GM18520 (cell line): ENCODE data around the gene DCLK3.
A peak's percentile ranks its signal among the peaks of the same experiment; 100 is the strongest.

Experiments used
- ATAC-seq: cut with Tn5 transposase; IDR thresholded peaks from one replicate; pipeline ENCODE4 v1.9.1; 2021; ENCODE audit not compliant: unreplicated experiment

The DCLK3 gene, protein sequence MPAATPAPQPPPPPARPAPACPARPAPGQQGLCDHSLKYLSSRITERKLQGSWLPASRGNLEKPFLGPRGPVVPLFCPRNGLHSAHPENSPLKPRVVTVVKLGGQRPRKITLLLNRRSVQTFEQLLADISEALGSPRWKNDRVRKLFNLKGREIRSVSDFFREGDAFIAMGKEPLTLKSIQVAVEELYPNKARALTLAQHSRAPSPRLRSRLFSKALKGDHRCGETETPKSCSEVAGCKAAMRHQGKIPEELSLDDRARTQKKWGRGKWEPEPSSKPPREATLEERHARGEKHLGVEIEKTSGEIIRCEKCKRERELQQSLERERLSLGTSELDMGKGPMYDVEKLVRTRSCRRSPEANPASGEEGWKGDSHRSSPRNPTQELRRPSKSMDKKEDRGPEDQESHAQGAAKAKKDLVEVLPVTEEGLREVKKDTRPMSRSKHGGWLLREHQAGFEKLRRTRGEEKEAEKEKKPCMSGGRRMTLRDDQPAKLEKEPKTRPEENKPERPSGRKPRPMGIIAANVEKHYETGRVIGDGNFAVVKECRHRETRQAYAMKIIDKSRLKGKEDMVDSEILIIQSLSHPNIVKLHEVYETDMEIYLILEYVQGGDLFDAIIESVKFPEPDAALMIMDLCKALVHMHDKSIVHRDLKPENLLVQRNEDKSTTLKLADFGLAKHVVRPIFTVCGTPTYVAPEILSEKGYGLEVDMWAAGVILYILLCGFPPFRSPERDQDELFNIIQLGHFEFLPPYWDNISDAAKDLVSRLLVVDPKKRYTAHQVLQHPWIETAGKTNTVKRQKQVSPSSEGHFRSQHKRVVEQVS

DNA sequence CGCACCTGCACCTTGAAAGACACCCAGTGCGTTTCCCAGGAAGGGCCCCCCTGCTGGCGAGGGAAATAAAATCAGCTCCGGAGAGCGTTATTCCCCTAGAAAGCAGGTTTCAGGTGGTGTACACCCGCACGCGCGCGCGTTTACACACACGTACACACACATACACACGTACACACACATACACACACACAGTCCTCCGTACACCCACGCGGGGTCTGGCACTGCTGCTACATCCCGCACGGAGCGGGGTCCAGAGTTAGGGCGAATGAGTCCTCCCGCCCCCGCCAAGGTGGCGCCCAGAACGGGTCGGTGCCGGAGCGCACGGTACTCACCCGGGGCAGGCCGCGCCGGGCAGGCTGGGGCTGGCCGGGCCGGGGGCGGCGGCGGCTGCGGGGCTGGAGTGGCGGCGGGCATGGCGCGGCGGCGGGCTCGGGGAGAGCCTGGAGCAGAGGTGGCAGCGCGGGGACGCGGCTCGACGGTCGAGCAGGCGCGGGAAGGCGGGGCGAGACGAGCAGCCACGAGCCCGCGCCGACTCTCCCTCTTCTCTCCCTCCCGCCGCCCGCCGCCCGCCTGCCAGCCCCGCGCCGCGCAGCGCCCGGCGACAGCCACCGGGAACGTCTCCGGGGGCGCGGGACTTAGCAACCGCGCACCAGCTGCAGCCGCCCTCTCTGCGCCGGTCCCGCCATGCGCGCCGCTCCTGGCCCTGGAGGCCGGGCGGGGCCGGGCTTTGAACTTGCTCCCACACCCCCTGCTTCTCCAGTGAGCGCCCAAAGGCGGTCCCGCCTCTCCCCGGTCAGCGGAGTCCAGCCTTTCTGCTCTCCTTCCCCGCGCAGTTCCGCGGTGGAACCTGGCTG lies at the start of gene DCLK3:
TSS of gene DCLK3 (minus strand) at position 704 of the 854 bp plus-strand sequence. CDS start at position 414, 290 bp downstream.
- ATAC-seq = no peak

DNA sequence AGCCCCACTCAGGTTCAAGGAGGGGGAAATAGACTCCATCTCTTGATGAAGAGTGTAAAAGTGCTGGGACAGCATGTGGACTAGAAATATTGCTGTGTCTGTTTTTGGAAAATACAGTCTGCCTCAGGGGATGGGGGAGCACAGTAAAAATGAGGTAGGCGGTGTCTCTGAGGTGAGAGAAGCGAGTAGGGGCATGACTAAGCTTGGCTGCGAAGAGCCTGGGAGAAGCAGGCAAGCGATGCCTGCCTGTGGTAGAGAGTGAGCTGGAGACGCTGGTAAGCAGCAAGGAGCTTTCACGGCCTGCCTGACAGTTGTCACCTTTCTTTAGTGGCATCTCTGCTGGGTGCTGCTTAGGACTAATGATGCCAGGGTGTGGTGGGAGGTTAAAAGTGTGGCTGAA lies 49.0 kb upstream of the DCLK3 start:
- no peak for ATAC-seq

DNA sequence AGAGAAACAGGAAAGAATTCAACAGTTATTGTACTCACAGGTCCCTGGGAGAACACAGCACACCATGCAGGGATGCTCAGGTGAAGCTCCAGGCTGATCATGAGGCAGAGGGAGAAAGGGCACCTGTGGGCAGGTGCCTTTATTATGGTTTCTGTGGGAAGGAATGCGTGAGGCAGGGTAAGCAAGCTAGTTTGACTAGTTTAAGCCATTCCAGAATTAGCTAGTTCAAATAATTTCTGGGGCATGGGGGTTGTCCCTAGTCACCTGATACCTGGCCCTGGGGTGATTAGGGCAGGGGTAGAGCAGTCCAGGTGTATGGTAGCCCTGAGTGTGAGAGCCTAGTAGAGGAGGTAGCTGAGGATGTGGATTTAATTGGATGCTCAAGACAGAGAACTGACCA lies 47.9 kb upstream of the DCLK3 start:
- ATAC-seq = no peak

DNA sequence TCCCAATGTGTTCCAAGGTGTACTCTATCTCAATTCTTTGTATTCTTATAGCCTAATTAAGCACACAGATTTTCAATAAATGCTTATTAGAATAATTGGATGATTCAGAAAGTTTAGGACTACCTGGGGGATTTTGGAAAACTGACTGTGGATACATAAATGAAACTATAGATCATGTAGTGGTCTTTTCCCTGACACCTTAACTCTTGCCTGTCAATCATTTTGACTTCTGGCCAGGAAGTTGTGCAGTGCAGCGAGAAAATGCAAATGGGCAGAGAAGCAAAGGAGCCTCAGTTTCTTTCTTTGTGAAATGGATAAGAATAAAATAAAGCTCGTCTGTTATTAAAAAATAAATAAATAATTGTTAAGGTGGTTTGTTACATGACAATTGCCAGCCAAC lies 47.4 kb upstream of the DCLK3 start:
- ATAC-seq = no peak

DNA sequence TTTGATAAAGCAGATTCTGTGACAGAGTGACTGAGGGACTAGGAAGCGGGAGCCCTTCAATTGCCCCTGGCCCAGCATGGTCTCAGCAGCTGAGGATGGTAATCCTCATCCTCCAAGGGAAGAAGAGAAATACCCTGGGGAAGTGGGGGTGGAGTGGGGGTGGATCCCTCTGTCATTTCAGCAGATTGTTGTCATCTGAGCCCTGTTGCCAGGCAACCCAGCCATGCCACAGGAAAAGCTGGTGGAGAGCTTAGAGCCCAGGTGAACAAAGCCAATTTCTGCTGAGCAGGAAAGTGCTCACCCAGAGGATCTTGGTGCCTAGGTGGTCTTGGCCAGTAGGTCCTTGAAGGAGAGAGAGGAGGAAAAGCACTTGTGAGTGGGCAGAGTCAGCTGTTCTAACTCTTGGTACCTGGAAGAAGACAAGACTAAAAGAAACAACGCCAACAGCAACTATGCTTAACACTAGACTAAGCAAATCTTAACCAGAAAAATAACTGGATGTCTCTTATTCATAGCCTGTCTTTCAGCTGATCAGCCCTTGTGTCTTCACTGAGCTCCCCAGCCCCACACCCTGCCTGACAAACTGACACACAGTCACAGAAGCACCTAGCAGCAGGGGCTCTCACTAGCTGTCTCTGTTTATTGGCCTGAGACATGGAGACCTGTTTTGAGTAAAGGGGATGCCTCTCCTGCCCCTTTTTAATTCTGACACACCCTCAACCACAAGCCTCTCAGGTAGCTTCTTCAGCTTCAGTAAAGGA lies 40.1 kb upstream of the DCLK3 start:
- ATAC-seq = no peak

DNA sequence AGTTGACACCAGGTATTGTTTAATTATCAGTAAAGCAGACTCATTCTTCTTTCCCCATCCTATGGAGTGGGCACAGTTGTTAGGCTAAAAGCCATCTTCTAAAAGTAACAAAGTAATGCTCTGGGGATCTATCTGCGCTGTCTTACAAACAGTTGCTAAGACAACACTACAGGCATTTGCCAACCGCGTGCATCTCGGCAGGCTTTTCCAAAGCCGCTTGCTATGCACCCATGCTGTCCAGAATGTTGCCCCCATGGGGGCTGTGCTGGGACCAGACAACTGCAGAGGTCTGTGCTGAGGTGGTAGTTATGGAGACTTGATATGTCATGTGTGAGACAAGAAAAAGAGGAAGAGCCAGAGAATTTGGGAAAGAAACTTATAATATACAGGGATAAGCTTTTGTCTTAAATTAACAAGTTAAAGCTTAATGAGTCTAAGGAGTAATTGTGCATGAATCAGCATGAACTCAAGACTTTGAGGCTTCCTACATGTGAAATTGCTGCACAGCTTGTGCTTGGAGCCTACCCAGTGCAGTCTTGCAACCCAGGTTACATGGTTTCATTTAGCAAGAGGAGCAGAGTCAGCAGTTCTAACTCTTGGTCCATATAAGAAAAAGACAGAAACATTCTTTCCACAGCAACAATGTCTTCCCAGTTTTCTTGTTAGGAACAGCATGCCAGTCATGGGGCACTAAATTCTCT lies 38.9 kb upstream of the DCLK3 start:
- no peak for ATAC-seq

DNA sequence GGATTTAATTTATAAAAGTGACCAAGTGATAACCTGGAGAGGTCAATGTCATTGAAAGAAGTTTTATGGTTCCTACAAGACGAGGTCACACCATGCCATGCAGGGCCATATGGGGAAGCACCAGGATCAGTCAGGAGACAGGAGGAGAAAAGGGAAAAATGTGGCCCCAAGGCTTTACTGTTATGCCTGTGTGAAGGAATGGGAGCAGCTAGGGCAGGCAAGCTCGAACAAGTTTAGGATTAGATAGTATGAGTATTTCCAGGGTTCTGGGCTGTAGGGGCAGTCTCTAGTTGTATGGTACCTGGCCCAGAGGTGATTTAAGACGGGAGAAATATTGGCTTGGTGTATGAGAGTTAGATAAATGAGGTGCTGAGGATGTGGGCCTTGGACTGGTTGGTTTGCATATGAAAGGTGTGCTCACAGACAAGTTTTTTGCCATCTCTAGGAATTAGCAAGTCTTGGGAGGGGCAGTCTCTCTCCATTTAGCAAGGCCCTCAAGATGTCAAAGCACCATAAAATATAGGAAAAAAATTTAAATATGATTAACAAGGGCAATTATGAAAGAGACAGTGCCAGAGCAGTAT lies 36.3 kb upstream of the DCLK3 start:
- ATAC-seq = no peak

DNA sequence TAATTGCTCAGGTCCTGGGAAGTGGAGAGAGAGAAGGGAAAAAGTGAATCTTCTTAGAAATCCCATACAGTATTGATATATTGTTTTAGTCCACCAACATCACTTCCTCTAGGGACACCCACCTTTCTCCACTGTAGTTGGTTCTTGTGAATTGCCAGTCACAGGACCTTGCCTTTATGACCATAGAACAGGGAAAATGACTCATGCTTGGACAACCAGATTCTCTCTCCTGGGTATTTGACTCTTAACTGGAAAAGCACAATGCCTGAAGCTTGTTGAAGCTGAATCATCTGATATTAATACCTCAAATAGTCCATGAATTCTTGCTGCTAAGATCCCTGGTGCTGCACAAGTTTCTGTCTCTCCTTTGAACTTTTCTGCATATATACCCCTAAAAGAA lies 32.5 kb upstream of the DCLK3 start:
- no peak for ATAC-seq

DNA sequence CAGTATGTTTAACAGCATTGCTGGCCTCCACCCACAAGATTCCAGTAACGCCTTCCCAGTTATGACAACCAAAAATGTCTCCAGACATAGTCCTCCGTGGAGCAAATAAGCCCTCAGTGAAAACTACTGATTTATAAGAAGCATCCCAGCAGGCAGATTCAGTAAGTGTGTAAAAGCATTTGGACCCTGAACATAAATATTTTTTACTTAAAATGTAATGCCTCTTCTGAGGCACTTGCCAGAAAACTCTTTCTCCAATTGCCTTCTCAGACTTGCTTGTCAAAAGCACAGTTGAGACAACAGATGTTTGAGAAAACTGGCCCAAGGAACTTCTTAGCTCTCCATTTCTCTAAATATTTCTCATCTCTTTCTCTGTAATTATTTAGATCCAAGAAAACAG lies 31.8 kb upstream of the DCLK3 start:
- no peak for ATAC-seq

DNA sequence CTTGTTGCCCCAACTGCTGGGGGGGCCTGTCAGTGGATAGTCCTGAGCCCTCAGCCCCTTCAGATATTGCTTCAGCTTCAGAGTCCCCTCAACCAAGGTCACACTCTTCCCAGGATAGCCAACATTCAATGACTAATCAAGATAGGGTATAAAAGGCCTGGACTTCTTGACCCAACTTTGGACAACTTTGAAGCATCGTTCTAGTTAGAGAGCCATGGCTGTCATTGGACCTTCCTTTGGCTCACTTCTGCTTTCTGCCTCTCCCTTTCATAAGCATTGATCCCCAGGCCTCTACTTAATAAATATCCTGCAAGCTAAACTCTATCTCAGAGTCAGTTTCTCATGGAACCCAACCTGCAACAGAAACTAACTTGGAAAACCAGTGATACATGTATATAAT lies 31.3 kb upstream of the DCLK3 start:
- ATAC-seq = no peak

DNA sequence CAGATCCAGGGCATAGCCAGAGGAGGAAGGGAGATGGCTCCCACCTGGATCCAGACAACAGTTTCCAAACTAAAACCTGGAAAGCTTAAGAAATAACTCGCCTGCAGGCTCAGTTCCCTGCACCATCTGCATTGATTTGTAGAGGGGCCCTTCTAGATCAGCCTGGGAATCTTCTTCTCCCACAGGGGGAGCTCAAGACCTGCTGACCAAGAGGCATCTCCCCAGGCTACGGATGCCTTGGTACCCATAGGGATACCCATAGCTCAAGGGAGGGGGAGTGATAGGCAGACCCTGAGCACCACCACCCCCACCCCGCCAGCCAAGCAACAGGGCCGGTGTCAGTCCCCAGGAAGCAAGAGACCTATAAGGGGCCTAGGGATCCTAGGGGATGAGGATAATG lies 28.0 kb upstream of the DCLK3 start:
- ATAC-seq = no peak

DNA sequence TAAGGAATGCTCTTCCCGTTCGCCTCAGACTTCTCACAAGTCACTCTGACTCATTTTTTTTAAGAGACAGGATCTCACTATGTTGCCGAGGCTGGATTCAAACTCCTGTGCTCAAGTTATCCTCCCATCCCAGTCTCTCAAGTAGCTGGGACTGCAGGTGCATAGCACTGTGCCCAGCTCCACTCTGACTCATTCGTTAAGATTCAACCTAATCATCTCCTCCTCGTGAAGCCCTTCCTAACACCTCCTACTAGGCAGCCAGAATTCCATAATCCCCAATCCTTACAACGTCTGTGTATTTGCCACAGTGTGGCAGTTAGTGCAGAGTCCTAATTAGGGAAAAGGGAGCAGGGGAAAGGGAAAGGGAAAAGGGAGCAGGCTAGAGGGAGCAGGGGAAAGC lies 26.4 kb upstream of the DCLK3 start:
- ATAC-seq = no peak

DNA sequence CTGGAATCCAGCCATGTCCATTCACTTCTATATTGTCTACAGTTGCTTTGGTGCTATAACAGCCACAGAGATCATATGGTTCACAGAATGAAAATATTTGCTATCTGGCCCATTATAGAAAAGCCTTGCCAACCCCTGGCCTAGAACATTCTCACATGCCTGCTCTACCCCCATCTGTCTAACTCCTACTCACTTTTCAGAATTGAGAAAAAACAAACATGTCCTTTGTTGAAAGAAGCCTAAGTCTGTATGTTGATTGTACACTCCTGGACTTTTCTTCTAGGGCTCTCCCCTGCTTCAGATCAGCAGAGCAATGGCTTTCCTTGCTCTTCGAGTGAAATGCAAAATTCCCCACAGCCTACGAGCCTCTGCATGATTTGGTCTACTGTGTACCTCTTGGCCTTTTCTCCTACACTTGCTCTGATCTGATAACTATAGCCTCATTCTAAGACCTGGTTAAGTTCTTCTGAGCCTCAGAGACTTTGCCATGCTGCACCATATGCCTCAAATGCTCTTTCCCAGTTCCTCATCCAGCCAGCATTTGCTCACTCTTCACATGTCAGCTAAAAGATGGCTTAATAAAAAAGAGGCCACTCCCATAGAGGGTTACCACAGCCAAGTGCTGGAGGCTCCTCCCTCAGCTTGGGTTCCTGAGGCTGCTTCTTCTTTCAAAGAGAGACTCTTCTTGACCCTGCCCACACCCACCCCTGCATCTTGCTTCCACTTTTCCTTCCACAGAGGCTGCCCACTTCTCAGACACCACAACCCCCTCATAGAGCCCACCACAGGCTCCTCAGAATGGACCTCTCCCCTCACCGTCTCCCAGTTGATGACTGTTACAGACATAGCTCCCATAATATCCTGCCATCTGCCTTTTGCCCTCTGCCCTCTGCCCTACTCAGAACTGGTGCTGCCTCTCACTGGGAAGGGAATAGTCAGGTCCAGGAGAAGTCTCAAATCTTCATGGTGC lies 22.9 kb upstream of the DCLK3 start:
- no peak for ATAC-seq

DNA sequence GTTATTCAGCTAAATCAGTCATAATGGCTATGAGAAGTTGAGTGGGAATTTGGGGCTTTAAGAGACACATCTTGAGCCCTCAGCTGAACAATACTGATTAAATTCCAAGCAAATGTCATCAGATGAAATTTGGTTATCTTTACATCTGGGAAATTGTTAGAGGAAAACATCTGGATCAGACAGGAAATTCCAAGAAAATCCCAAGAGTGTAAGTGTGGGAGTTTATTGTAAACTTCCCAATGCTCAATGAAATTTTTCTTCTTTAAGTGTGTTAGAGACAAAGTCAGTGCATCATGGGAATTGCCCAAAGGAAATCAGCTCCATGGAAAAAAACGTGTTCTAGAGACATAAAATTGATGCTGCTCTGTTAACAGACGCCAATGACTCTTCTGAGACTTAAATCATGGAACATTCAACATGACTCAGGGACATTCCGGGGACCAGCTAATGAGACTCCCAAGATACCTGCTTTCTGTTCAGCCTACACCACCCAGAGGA lies 19.8 kb upstream of the DCLK3 start:
- no peak for ATAC-seq

DNA sequence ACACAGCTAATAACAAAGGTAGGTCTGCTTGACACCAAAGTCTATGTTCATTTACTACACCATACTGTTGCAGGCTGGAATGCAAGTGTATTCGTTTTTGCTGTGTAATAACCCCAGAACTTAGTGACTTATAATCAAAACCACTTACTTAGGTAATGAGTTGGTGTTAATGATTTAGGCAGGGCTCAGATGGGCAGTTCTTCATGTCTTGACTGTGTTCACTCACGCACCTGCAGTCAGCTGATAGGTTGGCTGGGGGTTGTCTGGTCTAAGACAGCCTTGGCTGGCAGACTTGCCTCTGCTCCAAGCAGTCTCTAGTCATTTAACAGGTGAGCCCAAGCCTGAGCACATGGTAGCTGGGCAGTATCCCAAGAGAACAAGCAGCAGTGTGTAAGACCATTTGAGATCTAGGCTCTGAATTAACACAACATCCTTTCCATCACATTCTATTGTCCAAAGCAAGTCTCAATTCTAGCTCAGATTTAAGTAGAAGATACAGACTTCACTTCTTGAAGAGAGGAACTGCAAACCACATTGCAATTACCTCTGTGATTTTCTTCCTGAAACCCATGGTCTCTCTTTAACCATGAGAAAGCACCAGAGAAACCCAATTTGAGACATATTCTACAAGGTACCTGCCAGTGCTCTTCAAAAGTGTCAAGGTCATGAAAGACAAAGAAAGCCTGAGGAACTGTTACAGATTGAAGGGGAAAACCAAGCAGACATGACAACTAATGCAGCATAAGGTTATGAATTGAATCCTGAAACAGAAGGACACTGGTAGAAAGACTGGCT lies 13.3 kb upstream of the DCLK3 start:
- ATAC-seq = peak; percentile 69

DNA sequence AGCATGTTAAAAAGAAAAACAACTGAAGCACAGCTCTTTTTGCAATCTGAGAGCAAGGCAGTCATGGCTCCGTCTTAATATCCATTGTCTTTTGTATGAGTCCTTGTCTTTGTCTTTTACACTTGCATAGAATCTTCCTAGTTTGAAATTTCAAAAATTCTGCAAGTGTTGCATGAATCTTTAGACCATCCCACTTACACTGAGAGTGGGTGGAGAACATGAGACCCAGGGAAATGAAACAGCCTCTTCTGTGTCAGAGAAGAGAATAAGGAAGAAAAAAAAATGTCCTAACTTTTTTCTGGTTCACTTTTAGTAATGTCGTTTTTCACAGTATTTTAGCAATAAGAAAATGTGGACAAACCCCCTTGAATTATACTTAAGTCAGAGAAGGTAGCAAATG lies 12.1 kb upstream of the DCLK3 start:
- ATAC-seq = no peak

DNA sequence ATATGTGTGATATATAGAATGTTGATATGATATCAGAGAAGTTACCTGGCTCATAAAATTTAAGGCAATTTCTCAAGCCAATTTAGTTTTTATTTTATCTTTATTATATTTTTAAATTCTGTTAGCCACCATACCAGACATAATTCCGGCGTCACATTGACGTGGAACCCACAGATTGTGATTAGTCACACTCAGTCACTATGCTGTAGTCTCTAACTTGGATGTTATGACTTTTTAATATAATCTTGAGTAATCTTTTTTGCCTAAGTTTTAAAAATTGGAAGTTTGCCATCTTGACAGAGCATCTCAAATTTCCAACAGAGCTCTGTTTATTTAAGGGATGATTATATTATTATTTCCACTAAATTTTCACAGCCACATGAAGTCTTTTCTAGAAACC lies 9.7 kb upstream of the DCLK3 start:
- ATAC-seq = no peak

DNA sequence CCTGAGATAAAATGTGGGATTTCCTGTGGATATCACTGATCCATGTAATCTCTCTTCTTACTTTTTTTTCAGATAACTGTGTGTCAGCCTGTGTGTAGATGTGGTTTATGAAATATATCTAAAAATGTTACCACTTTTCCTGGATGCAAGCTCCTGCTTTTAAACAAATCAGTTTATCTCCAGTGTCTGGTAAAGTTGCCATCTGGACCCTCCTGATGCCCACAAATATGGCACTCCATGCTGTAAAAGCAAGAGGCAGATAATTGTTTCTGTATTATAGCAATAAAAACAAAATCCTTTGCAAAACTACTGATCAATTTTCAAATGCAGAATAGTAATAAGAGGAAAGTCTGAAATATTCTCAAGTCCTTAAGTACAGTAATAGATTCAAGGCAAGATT lies 7.6 kb upstream of the DCLK3 start:
- no peak for ATAC-seq
